ENCODE results near the gene FRMD3.

DNA sequence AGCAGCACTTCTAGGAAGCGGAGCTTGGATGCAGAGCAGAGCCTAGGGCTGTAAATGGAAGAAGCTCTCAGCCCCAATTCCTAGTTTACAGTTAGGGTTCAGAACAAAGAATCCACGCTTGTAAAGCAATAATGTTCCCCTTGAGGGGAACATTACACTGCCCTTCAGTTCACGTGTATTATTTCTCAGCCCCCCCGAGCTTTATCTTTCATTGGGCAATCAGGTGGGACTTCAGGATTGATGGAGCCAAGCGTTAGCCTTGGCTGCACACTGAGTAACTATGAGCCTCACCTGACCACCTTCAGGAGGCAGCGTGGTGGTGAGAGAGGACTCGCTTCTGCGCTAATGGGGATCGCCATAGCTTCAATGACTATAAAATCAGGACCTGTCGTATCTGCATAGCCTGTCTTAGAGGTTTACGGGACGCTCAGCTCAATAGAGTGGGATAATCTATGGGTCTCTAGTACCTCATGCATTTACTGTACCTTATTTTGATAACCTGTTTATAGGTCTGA lies 318.2 kb downstream of the FRMD3 start:
- TF ChIP-seq EP300 (conservative IDR thresholded peaks at IDR 0.05; ENCODE audit: poor library complexity, severe bottlenecking) (no peak), EZH2 (IDR thresholded peaks at IDR 0.05; ENCODE audit: borderline replicate concordance, insufficient read depth, low read length, poor library complexity, severe bottlenecking) (no peak), TAF1 (IDR thresholded peaks at IDR 0.05; ENCODE audit: low read depth) (no peak), RAD21 (conservative IDR thresholded peaks at IDR 0.05) (no peak), POLR2AphosphoS5 (IDR thresholded peaks at IDR 0.05) (no peak), SMC3 (conservative IDR thresholded peaks at IDR 0.05; ENCODE audit: poor library complexity) (peak; percentile 57), MXI1 (conservative IDR thresholded peaks at IDR 0.05; ENCODE audit: poor library complexity, severe bottlenecking) (no peak)
- TF ChIP-seq, protein P1, sequence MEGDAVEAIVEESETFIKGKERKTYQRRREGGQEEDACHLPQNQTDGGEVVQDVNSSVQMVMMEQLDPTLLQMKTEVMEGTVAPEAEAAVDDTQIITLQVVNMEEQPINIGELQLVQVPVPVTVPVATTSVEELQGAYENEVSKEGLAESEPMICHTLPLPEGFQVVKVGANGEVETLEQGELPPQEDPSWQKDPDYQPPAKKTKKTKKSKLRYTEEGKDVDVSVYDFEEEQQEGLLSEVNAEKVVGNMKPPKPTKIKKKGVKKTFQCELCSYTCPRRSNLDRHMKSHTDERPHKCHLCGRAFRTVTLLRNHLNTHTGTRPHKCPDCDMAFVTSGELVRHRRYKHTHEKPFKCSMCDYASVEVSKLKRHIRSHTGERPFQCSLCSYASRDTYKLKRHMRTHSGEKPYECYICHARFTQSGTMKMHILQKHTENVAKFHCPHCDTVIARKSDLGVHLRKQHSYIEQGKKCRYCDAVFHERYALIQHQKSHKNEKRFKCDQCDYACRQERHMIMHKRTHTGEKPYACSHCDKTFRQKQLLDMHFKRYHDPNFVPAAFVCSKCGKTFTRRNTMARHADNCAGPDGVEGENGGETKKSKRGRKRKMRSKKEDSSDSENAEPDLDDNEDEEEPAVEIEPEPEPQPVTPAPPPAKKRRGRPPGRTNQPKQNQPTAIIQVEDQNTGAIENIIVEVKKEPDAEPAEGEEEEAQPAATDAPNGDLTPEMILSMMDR (IDR thresholded peaks at IDR 0.05; ENCODE audit: poor library complexity, severe bottlenecking): no peak
- TF ChIP-seq, protein P2, sequence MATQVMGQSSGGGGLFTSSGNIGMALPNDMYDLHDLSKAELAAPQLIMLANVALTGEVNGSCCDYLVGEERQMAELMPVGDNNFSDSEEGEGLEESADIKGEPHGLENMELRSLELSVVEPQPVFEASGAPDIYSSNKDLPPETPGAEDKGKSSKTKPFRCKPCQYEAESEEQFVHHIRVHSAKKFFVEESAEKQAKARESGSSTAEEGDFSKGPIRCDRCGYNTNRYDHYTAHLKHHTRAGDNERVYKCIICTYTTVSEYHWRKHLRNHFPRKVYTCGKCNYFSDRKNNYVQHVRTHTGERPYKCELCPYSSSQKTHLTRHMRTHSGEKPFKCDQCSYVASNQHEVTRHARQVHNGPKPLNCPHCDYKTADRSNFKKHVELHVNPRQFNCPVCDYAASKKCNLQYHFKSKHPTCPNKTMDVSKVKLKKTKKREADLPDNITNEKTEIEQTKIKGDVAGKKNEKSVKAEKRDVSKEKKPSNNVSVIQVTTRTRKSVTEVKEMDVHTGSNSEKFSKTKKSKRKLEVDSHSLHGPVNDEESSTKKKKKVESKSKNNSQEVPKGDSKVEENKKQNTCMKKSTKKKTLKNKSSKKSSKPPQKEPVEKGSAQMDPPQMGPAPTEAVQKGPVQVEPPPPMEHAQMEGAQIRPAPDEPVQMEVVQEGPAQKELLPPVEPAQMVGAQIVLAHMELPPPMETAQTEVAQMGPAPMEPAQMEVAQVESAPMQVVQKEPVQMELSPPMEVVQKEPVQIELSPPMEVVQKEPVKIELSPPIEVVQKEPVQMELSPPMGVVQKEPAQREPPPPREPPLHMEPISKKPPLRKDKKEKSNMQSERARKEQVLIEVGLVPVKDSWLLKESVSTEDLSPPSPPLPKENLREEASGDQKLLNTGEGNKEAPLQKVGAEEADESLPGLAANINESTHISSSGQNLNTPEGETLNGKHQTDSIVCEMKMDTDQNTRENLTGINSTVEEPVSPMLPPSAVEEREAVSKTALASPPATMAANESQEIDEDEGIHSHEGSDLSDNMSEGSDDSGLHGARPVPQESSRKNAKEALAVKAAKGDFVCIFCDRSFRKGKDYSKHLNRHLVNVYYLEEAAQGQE (IDR thresholded peaks at IDR 0.05; ENCODE audit: borderline replicate concordance): peak; percentile 38

Data from neural cell (in vitro differentiated cells).